AG09309 (cell line): ENCODE data around the gene RHPN2.

ENCODE experiments used
- DNase-seq: peaks from one replicate; pipeline ENCODE4 v3.0.0-alpha.2; 2010; ENCODE audit warnings: low read depth
- H3K4me3 ChIP-seq: 2 replicates; pipeline ENCODE4 v1.5.1; 2011; ENCODE audit warnings: mild to moderate bottlenecking, low read depth, low read length, moderate library complexity; ENCODE audit not compliant: control insufficient read depth
- TF ChIP-seq, protein P1 (sequence below): IDR thresholded peaks from 2 replicates; pipeline ENCODE4 v1.5.1; 2011; ENCODE audit warnings: mild to moderate bottlenecking, low read depth, low read length, inconsistent platforms; ENCODE audit not compliant: insufficient read depth, control insufficient read depth; ENCODE audit errors: missing control alignments

The RHPN2 gene

DNA sequence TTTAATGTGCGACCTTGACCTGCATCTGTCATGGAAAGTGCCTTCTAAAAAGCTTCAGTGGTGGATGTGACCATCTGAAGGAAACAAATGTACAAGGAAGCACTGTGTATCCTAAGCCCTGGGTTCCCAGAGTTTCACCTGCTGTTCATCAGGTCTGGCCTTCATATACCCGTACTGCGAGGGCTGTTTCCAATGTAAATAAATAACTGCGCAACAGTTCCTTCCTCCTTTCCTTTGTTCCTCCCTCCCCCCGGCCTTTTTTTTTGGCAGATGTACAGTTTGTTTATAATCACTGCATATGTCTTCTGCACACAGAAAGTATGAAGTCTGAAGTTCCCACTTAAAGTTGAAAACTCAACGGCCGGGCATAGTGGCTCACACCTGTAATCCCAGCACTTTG lies 87.4 kb downstream of the RHPN2 start:
- no peak overlapping the region for H3K4me3 ChIP-seq
- TF ChIP-seq, protein P1, sequence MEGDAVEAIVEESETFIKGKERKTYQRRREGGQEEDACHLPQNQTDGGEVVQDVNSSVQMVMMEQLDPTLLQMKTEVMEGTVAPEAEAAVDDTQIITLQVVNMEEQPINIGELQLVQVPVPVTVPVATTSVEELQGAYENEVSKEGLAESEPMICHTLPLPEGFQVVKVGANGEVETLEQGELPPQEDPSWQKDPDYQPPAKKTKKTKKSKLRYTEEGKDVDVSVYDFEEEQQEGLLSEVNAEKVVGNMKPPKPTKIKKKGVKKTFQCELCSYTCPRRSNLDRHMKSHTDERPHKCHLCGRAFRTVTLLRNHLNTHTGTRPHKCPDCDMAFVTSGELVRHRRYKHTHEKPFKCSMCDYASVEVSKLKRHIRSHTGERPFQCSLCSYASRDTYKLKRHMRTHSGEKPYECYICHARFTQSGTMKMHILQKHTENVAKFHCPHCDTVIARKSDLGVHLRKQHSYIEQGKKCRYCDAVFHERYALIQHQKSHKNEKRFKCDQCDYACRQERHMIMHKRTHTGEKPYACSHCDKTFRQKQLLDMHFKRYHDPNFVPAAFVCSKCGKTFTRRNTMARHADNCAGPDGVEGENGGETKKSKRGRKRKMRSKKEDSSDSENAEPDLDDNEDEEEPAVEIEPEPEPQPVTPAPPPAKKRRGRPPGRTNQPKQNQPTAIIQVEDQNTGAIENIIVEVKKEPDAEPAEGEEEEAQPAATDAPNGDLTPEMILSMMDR, result no peak
- no peak for DNase-seq

DNA sequence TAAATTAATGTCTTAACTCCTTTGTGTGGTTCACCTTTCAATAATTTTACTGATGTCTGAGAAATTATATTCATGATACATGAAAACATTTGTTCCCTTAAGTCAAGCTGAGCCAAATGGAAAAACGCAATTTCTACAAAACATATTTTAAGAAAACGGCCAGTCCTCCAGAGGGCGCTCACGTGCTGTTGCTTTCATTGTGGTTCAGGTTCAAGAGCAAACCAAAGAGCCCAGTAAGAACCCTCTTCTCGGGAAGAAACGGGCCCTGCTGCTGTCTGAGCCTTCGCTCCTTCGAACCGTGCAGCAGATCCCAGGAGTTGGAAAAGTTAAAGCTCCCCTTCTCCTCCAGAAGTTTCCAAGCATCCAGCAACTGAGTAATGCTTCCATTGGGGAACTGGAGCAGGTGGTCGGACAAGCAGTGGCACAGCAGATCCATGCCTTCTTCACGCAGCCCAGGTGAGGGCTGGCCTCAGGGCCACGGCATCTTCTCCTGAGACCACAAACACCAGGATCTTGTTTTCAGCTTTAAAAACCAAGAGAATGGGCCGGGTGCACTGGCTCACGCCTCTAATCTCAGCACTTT lies 88.4 kb downstream of the RHPN2 start:
- H3K4me3 ChIP-seq, result no peak overlapping the region
- TF ChIP-seq, protein P1, result peak; percentile 83

DNA sequence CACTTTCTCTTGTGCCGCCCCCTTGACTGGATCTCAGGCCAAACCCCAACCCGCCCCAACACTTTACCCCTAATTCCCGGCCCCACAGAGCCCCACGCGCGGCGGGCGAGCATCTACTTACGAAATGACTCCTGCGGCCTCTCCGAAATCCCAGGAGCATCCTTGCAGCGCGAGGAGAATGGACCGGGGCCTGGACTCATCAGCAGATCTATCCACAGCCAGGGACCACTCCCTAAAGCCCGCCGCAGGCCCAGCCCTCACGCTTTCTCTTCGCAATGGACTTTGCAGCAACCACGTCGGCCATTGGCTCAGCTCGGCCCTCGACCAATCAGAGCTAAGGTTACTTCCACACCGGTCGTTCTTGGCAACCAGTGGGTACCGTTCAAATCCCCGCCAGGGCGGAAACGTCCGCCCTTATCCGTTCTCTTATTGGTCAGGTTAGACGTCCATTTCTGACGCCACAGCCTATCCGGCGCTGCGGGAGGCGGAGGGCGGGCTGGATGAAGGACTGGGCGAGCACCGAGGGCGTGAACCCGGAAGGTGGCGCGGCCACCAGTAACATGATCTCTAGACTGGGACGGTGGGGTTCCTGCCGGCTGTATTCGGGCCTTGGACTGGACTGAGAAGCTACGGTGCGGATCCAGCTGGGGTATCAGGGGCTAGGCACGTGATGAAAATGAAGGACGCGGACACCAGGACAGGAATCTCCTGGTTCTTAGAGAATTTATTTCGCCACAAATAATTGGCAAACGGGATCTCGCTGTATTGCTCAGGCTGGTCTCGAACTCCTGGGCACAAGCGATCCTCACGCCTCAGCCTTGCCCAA lies 92.8 kb downstream of the RHPN2 start, which contains the start of the genes CEP89 and FAAP24:
CEP89 (minus strand) TSS at position 244 of the 826 bp plus-strand sequence; CDS start at position 160, 84 bp downstream.
FAAP24 (plus strand) TSS at position 528 of the 826 bp plus-strand sequence. CDS start 955 bp downstream, outside the sequence.
- TF ChIP-seq, protein P1, result no peak
- H3K4me3 ChIP-seq, result peak within 1 kb of the TSS; percentile 93
- DNase-seq, result peak; percentile 98

More for the DNA sequence above, 88.4 kb downstream of the RHPN2 start:
- peak; percentile 10 for DNase-seq

DNA sequence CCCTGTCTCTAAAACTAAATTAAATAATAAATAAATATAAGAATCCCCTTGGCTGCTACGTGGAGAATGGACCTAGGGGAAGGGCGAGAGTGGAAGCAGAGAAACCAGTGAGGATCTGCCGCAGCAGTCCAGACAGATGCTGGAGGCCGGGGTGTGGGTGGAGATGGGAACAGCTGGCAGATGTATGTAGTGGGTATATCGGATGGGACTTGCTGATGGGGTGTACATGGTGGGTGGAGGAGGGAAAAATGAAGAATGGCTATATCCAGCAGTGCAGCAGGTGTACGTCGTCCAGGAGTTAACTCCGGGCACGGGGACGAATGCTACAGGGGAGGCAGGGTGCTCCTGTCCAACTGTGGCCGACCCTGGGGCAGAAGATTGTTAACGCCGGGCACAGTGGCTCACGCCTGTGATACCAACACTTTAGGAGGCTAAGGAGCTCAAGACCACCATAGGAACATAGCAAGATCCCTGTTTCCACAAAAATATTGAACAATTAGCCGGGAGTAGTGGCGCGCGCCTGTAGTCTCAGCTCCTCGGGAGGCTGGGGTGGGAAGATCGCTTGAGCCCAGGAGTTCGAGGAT lies 93.6 kb downstream of the RHPN2 start:
- DNase-seq, result no peak
- TF ChIP-seq, protein P1, result no peak
- H3K4me3 ChIP-seq, result peak overlapping the region; percentile 93

DNA sequence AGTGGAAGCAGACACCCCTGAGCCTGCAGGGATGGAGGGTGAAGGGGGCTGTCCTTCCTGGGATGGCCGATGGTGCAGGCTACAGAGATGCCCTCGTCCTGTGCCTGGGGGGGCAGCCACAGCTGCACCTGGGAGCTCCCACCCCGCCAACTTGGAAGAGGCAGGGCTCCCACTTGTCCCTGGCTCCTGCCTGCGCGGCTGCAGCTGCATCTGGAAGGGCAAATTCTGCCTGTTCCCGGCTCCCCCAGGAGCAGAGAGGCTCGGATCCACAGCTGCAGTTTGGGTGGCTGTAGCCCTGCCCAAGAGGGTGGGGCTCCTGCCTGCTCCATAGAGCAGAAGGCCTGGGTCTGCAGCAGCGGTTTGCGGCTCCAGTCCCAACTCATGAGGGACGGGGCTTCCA lies 95.1 kb downstream of the RHPN2 start:
- TF ChIP-seq, protein P1, result no peak
- no peak for DNase-seq
- no peak overlapping the region for H3K4me3 ChIP-seq

DNA sequence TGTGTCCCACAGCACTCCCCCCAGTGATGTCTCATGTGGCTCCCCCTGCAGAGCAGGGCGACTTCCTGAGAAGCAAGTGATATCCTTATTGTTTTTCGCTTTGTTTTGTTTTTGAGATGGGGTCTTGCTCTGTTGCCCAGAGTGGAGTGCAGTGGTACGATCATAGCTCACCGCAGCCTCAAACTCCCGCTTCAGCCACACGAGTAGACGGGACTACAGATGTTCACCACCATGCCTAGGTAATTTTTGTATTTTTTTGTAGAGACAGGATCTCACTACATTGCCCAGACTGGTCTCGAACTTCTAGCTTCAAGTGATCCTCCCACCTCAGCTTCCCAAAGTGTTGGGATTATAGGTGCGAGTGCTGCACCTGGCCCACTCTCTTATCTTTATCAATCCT lies 97.9 kb downstream of the RHPN2 start:
- H3K4me3 ChIP-seq, result no peak overlapping the region
- no peak for DNase-seq
- TF ChIP-seq, protein P1, result no peak
